Measurements from ENCODE around the gene SLC50A1.

The SLC50A1 gene

DNA sequence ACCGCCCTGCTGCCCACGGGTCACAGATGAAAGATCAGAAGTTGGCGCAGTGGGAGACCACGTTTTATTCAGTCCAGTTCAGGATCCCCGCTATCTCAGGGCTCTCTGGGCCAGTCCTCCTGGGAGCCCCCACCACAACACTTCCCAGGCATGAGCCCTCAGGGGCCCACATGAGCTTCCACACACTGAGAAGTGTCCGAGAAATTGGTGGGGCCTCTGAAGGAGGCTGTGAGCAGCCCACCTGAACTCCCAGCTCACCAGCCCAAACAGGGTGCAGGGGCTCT lies 50.1 kb downstream of the SLC50A1 start:
- DNase-seq = no peak

DNA sequence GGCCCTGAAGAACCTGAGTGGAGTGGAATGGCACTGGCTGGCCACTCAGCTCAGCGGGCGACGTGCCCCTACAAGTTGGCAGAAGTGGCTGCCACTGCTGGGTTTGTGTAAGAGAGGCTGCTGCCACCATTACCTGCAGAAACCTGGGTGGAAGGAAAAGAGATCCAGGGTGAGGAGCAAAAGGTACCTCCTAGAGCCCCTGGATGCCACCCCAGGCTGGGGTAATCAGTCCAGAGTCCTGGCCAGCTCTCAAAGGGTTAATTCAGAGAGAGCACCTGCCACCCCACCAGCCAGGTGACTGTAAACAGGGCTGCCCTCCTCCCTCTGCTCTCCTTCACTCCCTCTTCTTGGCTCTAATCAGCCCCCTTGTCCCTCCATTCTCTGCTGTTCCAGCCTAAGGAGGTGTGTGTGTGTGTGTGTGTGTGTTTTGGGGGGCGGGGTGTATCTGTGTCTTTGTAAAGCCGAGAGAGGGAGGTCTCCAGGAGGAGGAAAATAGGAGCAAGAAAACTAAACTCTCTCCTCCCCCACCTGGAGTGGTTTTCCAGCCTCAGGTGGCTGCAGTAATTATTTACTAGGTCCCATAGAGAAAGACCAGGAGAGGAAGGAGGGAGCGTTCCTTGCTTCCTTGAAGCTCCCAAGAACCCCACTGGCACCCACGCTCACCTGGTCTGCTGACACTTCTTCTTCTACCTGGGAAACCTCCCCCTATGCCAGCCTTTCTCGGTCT lies 50.6 kb downstream of the SLC50A1 start:
- no peak for DNase-seq

DNA sequence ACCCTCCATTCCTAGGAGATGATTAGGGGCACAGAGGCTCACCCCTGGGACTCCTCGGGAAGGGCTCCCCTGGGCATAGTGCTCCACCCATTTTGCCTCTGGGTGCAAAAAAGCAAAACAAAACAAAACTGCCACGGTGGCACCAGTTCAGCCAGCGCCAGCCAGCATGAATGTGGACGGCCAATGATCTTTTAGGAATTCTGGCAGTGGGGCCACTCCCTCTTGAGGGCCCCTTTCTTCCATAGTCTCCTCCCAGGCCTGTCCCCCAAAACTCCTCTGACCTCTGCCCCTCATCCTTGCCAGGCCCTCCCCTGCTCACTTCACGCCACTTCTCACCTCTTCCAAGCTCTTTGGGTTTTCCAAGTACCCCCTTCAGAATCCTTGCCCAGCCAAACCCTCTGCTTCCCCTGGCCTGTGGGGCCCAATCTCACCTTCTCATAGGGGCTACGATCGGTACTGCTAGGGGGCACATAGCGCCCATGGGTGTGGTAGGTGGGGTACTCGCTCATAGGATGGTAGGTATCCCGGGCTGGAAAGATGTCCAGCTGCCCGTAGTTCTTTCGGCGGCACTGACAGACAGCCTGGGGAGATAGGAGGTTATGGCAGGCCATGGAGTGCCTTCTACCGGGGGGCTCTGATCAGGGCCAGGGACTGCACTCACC lies 51.3 kb downstream of the SLC50A1 start:
- no peak for DNase-seq

DNA sequence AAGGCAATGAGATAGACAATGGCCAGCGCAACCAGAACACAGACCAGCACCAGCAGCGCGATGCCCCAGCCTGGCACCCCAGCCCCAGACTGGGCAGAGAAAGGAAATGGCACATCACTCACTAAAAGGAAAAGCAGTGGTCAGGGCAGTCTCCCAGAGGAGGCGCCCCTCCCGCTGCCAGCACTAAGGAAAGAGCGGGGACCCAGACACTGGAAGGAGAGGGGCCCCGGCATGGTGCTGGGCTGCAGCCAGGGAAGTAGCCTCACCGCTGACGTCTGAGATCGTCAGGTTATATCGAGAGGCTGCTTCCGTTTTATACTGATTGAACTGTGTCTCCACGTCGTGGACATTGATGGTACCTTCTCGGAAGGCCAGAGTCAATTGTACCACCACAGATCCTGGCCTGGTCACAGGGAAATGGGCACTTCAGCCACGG lies 51.8 kb downstream of the SLC50A1 start:
- no peak for DNase-seq

DNA sequence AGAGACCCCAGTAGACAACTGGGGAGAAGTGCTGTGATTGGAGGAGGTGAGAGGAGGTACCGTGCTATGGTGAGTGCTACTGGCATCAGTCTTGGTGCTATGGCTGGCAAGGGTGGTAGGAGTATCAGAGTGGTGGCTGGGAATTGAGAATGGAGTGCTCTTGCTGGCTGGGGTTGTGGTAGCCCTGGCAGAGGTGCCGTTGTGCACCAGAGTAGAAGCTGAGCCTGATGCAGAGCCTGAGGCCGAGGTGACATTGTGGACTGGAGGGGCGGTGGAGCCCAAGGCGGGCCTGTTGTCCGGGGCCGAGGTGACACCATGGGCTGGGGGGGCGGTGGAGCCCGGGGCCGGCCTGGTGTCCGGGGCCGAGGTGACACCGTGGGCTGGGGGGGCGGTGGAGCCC lies 52.6 kb downstream of the SLC50A1 start:
- no peak for DNase-seq

All from kidney glomerular epithelial cell (primary cell).